Fibroblast of lung (primary cell): ENCODE measurements around the gene NPHP4. TPM values are rescaled to one million over a fixed set of nuclear protein-coding genes. Genes with fewer than 3 reads are reported as not detected.

Source experiments
- DNase-seq, 2 donors: peaks; one replicate each; pipeline versions ENCODE4 v3.0.0 to v3.0.0-alpha.2; 2010; ENCODE audit warnings: low read depth in 2 of 2
- H2AFZ ChIP-seq: 2 replicates; pipeline ENCODE4 v1.5.1; 2012; ENCODE audit warnings: low read length, control low read depth, inconsistent platforms
- H3K27ac ChIP-seq: 2 replicates; pipeline ENCODE4 v1.5.1; 2011; ENCODE audit warnings: low read length, control low read depth; ENCODE audit not compliant: insufficient read depth
- H3K27me3 ChIP-seq: 2 replicates; pipeline ENCODE4 v1.5.1; 2011; ENCODE audit warnings: mild to moderate bottlenecking, low read length; ENCODE audit not compliant: control insufficient read depth, insufficient read depth
- H3K36me3 ChIP-seq: 2 replicates; pipeline ENCODE4 v1.5.1; 2011; ENCODE audit warnings: low read length; ENCODE audit not compliant: control insufficient read depth, insufficient read depth
- H3K4me1 ChIP-seq: 2 replicates; pipeline ENCODE4 v1.5.1; 2011; ENCODE audit warnings: low read length; ENCODE audit not compliant: control insufficient read depth, insufficient read depth; ENCODE audit errors: extremely low read depth
- H3K4me2 ChIP-seq: 2 replicates; pipeline ENCODE4 v1.5.1; 2011; ENCODE audit warnings: low read length, control low read depth; ENCODE audit not compliant: insufficient read depth; ENCODE audit errors: extremely low read depth
- H3K4me3 ChIP-seq, 4 experiments: fragments of 200-600 bp in 1 of 4; sonication (generic) in 1 of 4; replicated peaks in 1 of 4; 2 replicates each; pipeline ENCODE4 v1.5.1; 2011 to 2016; ENCODE audit warnings: low read length in 4 of 4, low read depth in 3 of 4, mild to moderate bottlenecking in 3 of 4, control low read depth in 2 of 4, inconsistent platforms in 1 of 4, mixed read lengths in 1 of 4; ENCODE audit not compliant: insufficient read depth in 1 of 4; ENCODE audit errors: control extremely low read depth in 1 of 4
- H3K79me2 ChIP-seq: 2 replicates; pipeline ENCODE4 v1.5.1; 2012; ENCODE audit warnings: mild to moderate bottlenecking, low read length, inconsistent platforms; ENCODE audit not compliant: control insufficient read depth, insufficient read depth
- H3K9ac ChIP-seq: 2 replicates; pipeline ENCODE4 v1.5.1; 2011; ENCODE audit warnings: mild to moderate bottlenecking, low read length, control low read depth; ENCODE audit not compliant: insufficient read depth
- H3K9me3 ChIP-seq: 2 replicates; pipeline ENCODE4 v1.5.1; 2012; ENCODE audit warnings: low read depth, low read length; ENCODE audit not compliant: control insufficient read depth, insufficient read depth
- H4K20me1 ChIP-seq: 2 replicates; pipeline ENCODE4 v1.5.1; 2011; ENCODE audit warnings: low read length; ENCODE audit not compliant: control insufficient read depth, insufficient read depth; ENCODE audit errors: extremely low read depth
- EZH2 ChIP-seq: IDR thresholded peaks from 2 replicates; pipeline ENCODE4 v1.5.1; 2012; ENCODE audit warnings: low read length, control low read depth, mild to moderate bottlenecking; ENCODE audit errors: missing control alignments
- polyA plus RNA-seq, 2 donors: library from polyadenylated mRNA; depleted of rRNA in 1 of 2; stranded (reverse) in 1 of 2; unstranded in 1 of 2; fragments of >200 nt; gene quantifications; 2 replicates each; pipeline ENCODE4 v1.2.1, GENCODE V29; 2011 to 2012; ENCODE audit warnings: missing spikeins in 1 of 2
- total RNA-seq: library from RNA; depleted of rRNA; stranded (reverse); fragments of >200 nt; gene quantifications from 2 replicates; pipeline ENCODE4 v1.2.1, GENCODE V29; 2014
- TF ChIP-seq, protein P1 (sequence below), 2 donors: IDR thresholded peaks in 1 of 2; conservative IDR thresholded peaks in 1 of 2; 1 replicate in 1 of 2; 2 replicates in 1 of 2; pipeline ENCODE4 v1.5.1; 2011 to 2012; ENCODE audit warnings: low read length in 2 of 2, control low read depth in 1 of 2, inconsistent platforms in 1 of 2, low read depth in 1 of 2, mild to moderate bottlenecking in 1 of 2

NPHP4 gene
- total and polyA plus RNA-seq, 2 donors (not counting 1 experiment from before 2014, with no cell fraction given): 1.5 to 4.0 TPM

DNA sequence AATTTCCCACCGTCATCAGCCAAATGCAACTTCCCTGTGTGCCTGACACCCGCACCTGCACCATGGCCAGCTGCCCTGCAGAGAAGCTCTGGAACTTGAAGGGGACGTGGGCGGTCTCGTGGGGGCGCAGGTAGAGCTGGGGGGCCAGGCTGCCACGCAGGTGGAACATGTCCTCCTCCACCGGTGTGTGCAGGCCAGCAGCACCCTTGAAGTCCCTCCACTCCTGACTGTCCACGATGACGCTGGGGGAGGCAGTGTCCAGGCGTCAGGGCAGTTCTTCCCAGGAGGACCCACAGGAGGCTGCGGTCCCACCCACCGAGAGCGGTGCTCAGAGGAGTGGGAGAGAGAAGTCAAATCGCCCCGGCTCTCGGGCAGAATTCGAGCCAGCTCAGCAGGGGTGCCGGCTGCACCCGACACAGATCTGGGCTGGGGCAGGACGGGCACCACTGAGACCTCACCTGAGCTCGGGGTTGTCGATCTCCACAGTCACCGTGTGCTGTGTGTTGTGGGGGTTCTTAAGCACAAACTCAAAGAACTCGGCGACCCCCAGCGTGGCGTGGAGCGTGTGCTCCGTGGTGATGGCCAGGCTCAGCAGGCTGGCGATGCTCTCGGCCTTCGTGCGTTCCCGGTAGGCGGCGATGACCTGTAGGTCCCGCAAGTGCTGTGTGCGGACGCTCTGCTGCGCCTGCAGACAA, 117.7 kb downstream of the NPHP4 start:
- Histone ChIP-seq H3K4me3 (no peak overlapping the region), H2AFZ (no peak overlapping the region), H3K4me1 (no peaks in the 10 kb centered on the region), H3K9ac (no peak overlapping the region), H3K9me3 (no peaks in the 10 kb centered on the region), H3K27ac (no peak overlapping the region), H4K20me1 (no peaks in the 10 kb centered on the region), H3K79me2 (no peaks in the 10 kb centered on the region), H3K36me3 (no peaks in the 10 kb centered on the region), H3K27me3 (no peaks in the 10 kb centered on the region), H3K4me2 (no peak overlapping the region)
- TF ChIP-seq EZH2: no peak
- TF ChIP-seq, protein P1, sequence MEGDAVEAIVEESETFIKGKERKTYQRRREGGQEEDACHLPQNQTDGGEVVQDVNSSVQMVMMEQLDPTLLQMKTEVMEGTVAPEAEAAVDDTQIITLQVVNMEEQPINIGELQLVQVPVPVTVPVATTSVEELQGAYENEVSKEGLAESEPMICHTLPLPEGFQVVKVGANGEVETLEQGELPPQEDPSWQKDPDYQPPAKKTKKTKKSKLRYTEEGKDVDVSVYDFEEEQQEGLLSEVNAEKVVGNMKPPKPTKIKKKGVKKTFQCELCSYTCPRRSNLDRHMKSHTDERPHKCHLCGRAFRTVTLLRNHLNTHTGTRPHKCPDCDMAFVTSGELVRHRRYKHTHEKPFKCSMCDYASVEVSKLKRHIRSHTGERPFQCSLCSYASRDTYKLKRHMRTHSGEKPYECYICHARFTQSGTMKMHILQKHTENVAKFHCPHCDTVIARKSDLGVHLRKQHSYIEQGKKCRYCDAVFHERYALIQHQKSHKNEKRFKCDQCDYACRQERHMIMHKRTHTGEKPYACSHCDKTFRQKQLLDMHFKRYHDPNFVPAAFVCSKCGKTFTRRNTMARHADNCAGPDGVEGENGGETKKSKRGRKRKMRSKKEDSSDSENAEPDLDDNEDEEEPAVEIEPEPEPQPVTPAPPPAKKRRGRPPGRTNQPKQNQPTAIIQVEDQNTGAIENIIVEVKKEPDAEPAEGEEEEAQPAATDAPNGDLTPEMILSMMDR (conservative IDR thresholded peaks at IDR 0.05 in 1 of 2, IDR thresholded peaks at IDR 0.05 in 1 of 2; ENCODE audit: low read depth in 1 of 2, low read length in 2 of 2): no peak
- DNase-seq: no peak

DNA sequence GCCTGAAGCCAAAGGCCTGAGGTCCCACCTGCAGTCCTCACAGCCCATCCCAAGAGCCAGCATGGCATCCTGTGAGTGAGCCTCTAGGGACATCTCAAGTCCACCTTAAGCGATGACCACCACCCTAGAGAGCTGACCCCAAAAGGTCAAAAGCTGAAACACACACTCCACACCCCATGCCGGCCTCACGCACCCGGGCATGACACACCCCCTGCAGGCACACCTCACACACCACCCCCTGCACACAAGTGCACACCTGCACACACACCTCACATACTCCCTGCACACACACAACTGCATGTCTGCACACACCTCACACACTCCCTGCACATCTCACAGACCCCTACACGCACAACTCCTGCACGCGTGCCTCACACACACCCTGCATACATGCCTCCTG, 118.7 kb downstream of the NPHP4 start:
- TF ChIP-seq EZH2: no peak
- TF ChIP-seq, protein P1 (conservative IDR thresholded peaks at IDR 0.05 in 1 of 2, IDR thresholded peaks at IDR 0.05 in 1 of 2; ENCODE audit: low read depth in 1 of 2, low read length in 2 of 2): no peak

DNA sequence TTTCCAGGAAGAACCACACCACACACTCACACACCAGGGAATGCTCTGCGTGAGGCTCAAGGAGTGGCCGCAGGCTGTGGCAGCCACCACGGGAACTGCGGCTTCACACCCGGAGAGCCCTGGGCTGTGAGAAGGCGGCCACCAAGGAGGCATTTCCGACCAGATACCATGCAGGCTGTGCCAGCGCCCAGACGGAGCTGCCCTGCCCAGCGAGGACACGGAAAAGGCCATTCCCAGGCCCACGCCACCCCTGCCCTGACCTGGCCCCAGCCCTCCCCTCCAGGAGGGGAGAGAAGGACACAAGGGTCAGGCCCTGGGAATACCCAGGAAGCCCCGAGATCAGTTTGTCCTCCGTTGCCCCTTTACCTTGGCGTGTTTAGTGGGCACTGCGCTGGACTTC, 119.3 kb downstream of the NPHP4 start:
- Histone ChIP-seq H3K4me2 (no peak overlapping the region), H3K9me3 (no peaks in the 10 kb centered on the region), H3K9ac (no peak overlapping the region), H3K27me3 (no peaks in the 10 kb centered on the region), H3K79me2 (no peaks in the 10 kb centered on the region), H2AFZ (no peak overlapping the region), H3K4me3 (no peak overlapping the region), H3K36me3 (no peaks in the 10 kb centered on the region), H3K4me1 (no peaks in the 10 kb centered on the region), H4K20me1 (no peaks in the 10 kb centered on the region), H3K27ac (no peak overlapping the region)
- TF ChIP-seq, protein P1 (conservative IDR thresholded peaks at IDR 0.05 in 1 of 2, IDR thresholded peaks at IDR 0.05 in 1 of 2; ENCODE audit: low read depth in 1 of 2, low read length in 2 of 2): no peak
- no peak for TF ChIP-seq EZH2
- no peak for DNase-seq

More for the DNA sequence above, 118.7 kb downstream of the NPHP4 start:
- H3K79me2 ChIP-seq: no peaks in the 10 kb centered on the region
- no peaks in the 10 kb centered on the region for H3K36me3 ChIP-seq
- H4K20me1 ChIP-seq: no peaks in the 10 kb centered on the region
- H3K9ac ChIP-seq: no peak overlapping the region
- no peak for DNase-seq
- no peak overlapping the region for H3K4me2 ChIP-seq
- H3K27me3 ChIP-seq: no peaks in the 10 kb centered on the region
- no peaks in the 10 kb centered on the region for H3K4me1 ChIP-seq
- no peaks in the 10 kb centered on the region for H3K9me3 ChIP-seq
- no peak overlapping the region for H2AFZ ChIP-seq
- no peak overlapping the region for H3K27ac ChIP-seq
- no peak overlapping the region for H3K4me3 ChIP-seq
